NCI-H2196 treated with DMSO at 0.1 percent for 48 hours (cell line): ENCODE measurements around the gene ASB8.
A peak's percentile ranks its signal among the peaks of the same experiment; 100 is the strongest.

Source experiments
- DNase-seq: peaks from one replicate; lab custom pipeline; 2025; ENCODE audit not compliant: unreplicated experiment; lab: John Stamatoyannopoulos, UW

Gene ASB8, protein sequence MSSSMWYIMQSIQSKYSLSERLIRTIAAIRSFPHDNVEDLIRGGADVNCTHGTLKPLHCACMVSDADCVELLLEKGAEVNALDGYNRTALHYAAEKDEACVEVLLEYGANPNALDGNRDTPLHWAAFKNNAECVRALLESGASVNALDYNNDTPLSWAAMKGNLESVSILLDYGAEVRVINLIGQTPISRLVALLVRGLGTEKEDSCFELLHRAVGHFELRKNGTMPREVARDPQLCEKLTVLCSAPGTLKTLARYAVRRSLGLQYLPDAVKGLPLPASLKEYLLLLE

DNA sequence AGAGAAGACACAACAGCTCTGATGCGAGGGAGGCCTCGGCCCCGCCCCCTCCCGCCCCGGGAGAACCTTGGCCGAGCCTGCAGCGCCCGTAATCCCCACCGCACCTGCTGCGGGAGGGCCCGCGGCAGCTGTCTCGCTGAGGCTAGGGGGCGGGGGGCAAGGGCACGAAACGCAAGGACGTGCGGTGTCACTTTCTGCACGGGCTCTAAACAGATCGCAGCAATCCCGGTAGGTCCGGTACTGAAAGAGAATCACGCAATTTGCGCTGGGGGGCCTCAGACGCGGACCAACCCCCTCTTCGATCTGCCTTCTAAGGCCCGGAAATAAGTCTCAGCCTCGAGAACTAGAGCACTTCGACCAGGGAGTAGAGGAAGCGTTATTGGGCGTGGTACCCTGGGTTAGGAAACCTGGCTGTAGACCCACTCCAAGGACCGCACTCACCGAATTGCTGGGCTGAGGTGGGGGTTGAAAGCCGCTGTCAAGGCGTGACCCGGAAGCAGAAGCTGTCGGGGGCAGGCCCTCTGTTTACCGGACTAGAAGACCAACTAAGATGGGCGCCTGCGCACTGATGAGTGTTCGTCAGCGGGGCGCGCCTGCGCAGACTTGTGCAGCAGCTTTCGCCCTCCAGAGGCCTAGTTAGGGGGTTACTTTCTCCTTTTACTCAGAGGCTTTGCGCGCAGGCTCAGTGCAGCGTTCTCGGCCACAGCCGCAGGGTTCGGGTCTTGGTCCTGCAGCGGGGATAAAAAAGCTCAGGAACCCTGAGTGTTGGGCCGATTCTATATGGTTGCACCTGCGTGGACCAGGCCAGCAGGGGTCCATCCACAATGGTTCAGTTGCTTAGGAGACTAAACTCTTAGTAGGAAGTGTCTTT, at the start of gene ASB8:
TSS of gene ASB8 (minus strand) at position 498 of the 871 bp plus-strand sequence. CDS start 4,019 bp downstream, outside the sequence.
- DNase-seq, result peak; percentile 99

DNA sequence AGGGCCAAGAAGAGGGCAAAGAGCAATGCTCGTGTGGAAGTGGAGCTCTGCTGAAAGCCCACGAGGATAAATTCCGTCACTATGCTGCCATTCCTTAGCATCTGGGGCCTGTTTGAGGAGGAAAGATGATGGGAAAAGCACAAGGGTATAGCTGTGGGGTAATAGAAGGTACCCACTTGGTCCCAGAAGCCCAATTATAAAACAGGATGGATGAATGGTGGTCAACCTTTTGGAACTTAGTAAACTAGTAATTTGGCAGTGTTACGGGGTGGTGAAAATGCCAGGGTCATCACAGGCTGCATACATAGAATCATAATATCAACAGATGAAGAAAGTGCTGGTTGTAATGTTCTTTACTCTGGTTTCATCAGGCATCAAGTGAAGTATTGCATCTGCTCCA, 45.9 kb upstream of the ASB8 start, which contains the start of gene OR10AD1:
TSS of gene OR10AD1 (minus strand) at position 101 of the 400 bp plus-strand sequence. CDS start at position 101, 0 bp downstream.
- no peak for DNase-seq

DNA sequence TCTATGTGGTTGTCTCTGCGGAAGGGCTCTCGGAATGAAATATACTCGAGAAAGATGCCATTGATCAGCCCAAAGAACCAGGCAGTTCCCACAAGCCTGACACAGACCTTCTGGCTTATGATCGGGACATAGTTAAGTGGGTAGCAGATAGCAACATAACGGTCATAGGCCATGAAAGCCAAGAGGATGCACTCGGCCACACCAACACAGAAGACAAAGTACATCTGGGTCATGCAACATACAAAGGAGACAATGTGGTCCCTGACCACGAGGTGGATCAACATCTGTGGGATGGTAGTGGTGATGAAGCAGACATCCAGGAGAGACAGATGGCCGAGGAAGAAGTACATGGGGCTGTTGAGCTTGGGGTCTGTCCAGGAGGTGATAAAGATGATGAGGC, 45.5 kb upstream of the ASB8 start:
- DNase-seq, result no peak

GRCh38 chr12:48201516-48201915, 44.2 kb upstream of the ASB8 start:
- DNase-seq, result no peak

DNA sequence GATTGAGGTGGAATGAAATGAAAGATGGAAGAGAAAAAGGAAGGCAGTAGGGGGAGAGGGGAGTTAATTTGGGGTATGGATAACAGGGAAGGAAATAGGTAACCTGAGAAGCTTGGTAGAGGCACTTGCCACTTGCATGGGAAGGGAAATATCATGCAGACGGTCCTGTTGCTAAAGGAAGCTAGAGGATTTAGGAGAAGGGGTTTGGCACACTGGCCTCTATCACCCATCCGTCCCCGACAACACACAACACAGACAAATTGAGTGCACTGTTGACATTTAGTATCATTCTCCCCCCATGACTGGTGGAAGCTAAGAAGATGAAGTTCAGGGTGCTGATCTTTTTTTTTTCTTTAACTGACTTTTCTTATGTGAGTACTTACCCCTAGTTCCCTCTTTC, 43.8 kb upstream of the ASB8 start:
- DNase-seq, result no peak

DNA sequence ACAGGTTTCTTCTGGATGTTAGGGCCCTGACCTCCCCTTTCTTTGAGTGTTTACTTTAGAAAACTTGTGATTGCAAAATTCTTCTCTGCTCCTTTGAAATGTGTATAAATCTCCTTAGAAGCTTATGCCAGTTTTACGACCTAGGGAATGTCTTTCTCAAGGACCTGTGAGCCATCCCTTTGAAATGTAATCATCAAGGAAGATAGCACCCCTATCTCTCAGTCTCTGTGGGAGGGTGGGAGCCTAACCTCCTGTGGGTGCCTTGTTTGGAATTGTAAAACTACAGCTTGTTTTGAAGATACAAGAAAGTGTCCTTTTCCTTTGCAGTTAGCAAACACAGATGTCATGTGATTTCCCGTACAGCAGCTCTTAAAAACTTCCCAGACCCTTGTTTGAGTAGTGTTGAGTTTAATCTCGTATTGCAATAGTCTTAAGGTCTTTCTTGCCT, 42.5 kb upstream of the ASB8 start:
- DNase-seq, result no peak

DNA sequence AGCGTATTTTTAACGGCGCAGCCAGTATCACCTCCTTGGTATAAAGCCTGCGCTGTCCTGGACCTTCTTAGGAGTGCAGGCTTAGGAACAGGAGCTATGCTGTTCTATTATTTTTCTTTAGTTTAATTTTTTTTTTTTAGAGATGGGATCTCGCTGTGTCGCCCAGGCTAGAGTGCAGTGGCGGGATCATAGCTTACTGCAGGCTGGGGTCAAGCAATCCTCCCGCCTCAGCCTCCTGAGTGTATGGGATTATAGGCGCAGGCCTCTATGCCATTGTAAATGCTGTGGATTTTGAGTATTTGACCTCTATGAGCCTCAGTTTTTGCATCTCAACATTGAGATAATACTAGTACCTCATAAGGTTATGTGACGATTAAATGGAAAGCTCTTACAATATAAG, 41.7 kb upstream of the ASB8 start:
- no peak for DNase-seq

- DNase-seq, result no peak
These were observed 41.3 kb upstream of the ASB8 start for GRCh38 chr12:48198672-48198971.

- DNase-seq, result peak; percentile 79
These were observed 40.8 kb upstream of the ASB8 start for GRCh38 chr12:48197971-48198671.

- no peak for DNase-seq
These were observed 40.2 kb upstream of the ASB8 start for GRCh38 chr12:48197549-48197970.

DNA sequence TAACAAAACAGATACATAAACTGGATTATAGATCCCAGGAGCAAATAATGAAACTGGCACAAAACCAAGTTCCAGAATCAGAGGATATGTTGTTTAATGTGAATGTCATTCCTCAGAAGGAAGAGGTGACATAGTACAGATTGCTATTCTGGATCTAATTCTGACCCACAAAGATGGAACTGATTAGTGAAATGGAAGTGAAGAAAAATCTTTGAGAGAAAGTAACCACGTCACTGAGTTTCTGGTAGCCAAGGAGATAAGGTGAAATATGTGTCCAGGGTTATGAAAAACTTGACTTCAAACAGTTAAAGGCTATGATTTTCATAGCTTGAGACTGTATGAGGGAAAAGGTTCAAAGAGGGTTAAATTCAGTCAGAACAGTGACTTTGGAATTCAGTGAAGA, 37.5 kb upstream of the ASB8 start:
- no peak for DNase-seq

DNA sequence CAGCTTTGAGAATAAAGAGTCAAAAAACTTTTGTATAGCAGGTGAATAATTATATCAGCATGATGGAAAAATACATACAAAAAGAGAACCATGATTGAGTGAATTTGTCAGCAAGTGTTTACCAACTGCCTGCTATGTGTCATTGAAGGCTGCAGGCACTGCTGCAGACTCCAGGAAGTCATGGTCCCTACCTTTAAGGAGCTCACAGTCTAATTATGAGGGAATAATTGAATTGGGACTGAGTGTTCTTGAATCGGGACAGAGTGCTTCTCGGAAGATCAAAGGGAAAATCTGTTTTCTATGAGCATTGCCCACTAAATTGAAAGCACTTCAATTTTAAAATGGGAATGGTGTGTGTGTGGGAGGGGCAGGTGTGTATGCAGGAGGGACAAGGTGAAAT, 36.3 kb upstream of the ASB8 start:
- no peak for DNase-seq

DNA sequence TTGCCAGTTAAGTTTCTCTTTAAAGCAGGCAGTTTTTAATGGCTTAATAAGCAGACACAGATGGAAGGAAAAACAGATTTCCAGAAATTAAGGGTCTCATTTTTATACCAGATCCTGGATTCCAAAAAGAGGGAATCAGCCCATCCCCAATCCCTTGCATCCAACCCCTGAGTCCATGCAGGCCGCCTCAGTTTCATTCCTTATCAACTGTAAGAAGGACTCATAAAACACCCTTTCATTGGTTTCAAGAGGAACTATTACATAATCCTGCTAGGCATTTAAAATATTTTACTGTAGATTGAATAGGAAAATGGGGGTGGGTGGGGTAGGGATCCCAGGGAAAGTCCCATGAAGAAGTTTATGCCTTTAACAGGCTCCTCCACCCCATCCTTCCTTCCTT, 35.5 kb upstream of the ASB8 start:
- no peak for DNase-seq

DNA sequence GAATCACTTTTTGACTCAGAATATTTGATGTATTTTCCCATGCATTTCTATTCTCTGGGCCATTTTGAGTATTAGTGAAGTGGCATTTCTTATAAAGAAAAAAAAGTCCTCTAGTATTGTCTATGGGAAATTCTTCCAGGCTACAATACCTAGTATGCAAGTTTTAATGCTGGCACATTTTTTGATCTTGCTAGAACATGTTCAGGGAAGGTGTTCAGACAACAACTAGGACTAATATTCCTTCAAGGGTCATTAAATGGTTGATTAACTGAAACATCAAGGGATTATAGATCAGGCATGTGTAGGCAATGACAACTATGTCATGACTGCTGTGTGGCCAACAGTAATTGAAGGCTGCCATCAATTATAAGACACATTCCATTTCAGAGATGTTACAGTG, 33.8 kb upstream of the ASB8 start:
- no peak for DNase-seq

- peak; percentile 54 for DNase-seq
These were observed 32.2 kb upstream of the ASB8 start for GRCh38 chr12:48189331-48190125.

- DNase-seq, result no peak
These were observed 30.8 kb upstream of the ASB8 start for GRCh38 chr12:48187916-48188695.

- DNase-seq, result no peak
These were observed 28.0 kb upstream of the ASB8 start for GRCh38 chr12:48185181-48185919.

DNA sequence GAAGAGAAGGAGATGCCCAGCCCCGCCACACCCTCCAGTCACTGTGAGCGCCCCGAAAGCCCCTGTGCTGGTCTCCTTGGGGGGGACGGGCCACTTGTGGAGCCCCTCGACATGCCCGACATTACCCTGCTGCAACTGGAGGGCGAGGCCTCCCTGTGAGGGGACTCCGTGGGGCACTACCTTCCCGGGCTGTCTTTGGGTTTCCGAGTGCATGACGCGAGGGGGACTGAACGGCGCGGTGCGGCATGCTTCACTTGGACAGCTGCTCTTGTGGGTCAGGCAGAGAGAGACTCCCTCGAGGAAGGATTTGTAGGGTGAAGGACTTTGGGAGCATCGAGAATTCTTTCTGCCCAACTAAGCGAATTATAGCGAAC, 27.2 kb upstream of the ASB8 start:
- DNase-seq, result no peak

- no peak for DNase-seq
These were observed 26.7 kb upstream of the ASB8 start for GRCh38 chr12:48183876-48184548.
